Measurements from ENCODE around the gene KSR2.
A peak's percentile ranks its signal among the peaks of the same experiment; 100 is the strongest.

The KSR2 gene

GRCh38 chr12:117421068-117421752 is 547.6 kb downstream of the KSR2 start:
- no peak overlapping the region for H3K4me3 Mint-ChIP-seq
- no peak for DNase-seq
- no peak for TF ChIP-seq CTCF (IDR thresholded peaks at IDR 0.05)
- H3K4me1 Mint-ChIP-seq = peaks cover 5% of the 10 kb centered on the region
- H3K27me3 Mint-ChIP-seq (ENCODE audit: low read depth, poor library complexity) = peaks cover 43% of the 10 kb centered on the region
- H3K36me3 Mint-ChIP-seq (ENCODE audit: low read depth) = no peaks in the 10 kb centered on the region
- no peak overlapping the region for H3K27ac Mint-ChIP-seq
- H3K9me3 Mint-ChIP-seq = peaks cover 5% of the 10 kb centered on the region

GRCh38 chr12:117417004-117417403 is 551.8 kb downstream of the KSR2 start:
- DNase-seq = no peak
- TF ChIP-seq CTCF (IDR thresholded peaks at IDR 0.05) = no peak
- H3K27ac Mint-ChIP-seq = no peak overlapping the region
- H3K4me3 Mint-ChIP-seq = no peak overlapping the region
- H3K36me3 Mint-ChIP-seq (ENCODE audit: low read depth) = no peaks in the 10 kb centered on the region
- H3K9me3 Mint-ChIP-seq = peaks cover 5% of the 10 kb centered on the region
- H3K27me3 Mint-ChIP-seq (ENCODE audit: low read depth, poor library complexity) = peaks cover 41% of the 10 kb centered on the region
- H3K4me1 Mint-ChIP-seq = peaks cover 23% of the 10 kb centered on the region

GRCh38 chr12:117412465-117413188 is 556.2 kb downstream of the KSR2 start:
- no peak for DNase-seq
- Mint-ChIP-seq H3K9me3 (no peaks in the 10 kb centered on the region), H3K4me3 (no peak overlapping the region), H3K36me3 (ENCODE audit: low read depth) (no peaks in the 10 kb centered on the region), H3K27me3 (ENCODE audit: low read depth, poor library complexity) (peaks cover 25% of the 10 kb centered on the region), H3K4me1 (peaks cover 28% of the 10 kb centered on the region), H3K27ac (peak overlapping the region; percentile 51)
- no peak for TF ChIP-seq CTCF (IDR thresholded peaks at IDR 0.05)

- Mint-ChIP-seq H3K4me1 (peaks cover 33% of the 10 kb centered on the region), H3K27ac (no peak overlapping the region), H3K9me3 (peaks cover 1% of the 10 kb centered on the region), H3K36me3 (ENCODE audit: low read depth) (no peaks in the 10 kb centered on the region), H3K4me3 (no peak overlapping the region), H3K27me3 (ENCODE audit: low read depth, poor library complexity) (peaks cover 23% of the 10 kb centered on the region)
- no peak for TF ChIP-seq CTCF (IDR thresholded peaks at IDR 0.05)
- no peak for DNase-seq
These were observed 559.5 kb downstream of the KSR2 start for GRCh38 chr12:117409286-117409685.

GRCh38 chr12:117408161-117408791 is 560.5 kb downstream of the KSR2 start:
- H3K36me3 Mint-ChIP-seq (ENCODE audit: low read depth) = no peaks in the 10 kb centered on the region
- peaks cover 27% of the 10 kb centered on the region for H3K4me1 Mint-ChIP-seq
- H3K4me3 Mint-ChIP-seq = peak overlapping the region; percentile 47
- TF ChIP-seq CTCF (IDR thresholded peaks at IDR 0.05) = no peak
- H3K9me3 Mint-ChIP-seq = peaks cover 6% of the 10 kb centered on the region
- H3K27me3 Mint-ChIP-seq (ENCODE audit: low read depth, poor library complexity) = peaks cover 17% of the 10 kb centered on the region
- H3K27ac Mint-ChIP-seq = peak overlapping the region; percentile 17
- no peak for DNase-seq
